ENCODE results near the gene ARF6.
"Not testable (repeated sequence)": the region's sequence is repeated elsewhere in the genome, so short reads cannot be mapped to it uniquely, and the experiment has no call there.

The ARF6 gene

DNA sequence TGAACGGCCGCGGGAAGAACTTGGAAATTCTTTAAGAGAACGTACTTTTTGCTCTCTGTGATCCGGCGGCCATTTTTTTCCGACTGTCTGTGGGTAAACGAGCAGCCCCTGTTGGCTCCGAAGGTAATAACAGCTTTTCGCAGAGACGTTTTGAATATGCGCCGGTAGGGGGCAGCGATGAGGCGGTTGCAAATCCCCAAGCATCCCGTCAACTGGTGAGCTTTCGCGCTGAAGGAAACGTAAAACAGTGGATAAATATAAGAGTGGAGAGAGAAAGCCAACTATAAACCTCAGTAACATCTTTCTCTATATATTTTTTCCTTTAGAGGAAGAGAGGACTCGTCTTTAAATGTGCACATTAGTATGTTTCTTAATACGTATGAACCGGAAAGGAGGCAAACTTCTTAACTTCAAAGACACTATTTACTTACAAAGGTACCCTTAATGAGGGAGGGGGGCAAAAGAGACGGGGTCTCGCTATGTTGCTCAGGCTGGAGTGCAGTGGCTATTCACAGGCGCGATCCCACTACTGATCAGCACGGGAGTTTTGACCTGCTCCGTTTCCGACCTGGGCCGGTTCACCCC is 30.7 kb upstream of the ARF6 start:
- Histone ChIP-seq H3K27ac (ENCODE audit: low read length) (peak overlapping the region; percentile 60), H3K4me3 (ENCODE audit: low read length) (peak overlapping the region; percentile 83), H3K9me3 (ENCODE audit: insufficient read depth, low read depth, low read length) (no peaks in the 10 kb centered on the region), H3K36me3 (ENCODE audit: insufficient read depth, low read depth, low read length) (no peaks in the 10 kb centered on the region), H3K9ac (ENCODE audit: low read depth, low read length) (peak overlapping the region; percentile 91), H3K27me3 (ENCODE audit: insufficient read depth, low read length) (no peaks in the 10 kb centered on the region), H3K4me1 (ENCODE audit: insufficient read depth, low read length) (peaks cover 3% of the 10 kb centered on the region; the same call in 1 of the 2 replicates)

DNA sequence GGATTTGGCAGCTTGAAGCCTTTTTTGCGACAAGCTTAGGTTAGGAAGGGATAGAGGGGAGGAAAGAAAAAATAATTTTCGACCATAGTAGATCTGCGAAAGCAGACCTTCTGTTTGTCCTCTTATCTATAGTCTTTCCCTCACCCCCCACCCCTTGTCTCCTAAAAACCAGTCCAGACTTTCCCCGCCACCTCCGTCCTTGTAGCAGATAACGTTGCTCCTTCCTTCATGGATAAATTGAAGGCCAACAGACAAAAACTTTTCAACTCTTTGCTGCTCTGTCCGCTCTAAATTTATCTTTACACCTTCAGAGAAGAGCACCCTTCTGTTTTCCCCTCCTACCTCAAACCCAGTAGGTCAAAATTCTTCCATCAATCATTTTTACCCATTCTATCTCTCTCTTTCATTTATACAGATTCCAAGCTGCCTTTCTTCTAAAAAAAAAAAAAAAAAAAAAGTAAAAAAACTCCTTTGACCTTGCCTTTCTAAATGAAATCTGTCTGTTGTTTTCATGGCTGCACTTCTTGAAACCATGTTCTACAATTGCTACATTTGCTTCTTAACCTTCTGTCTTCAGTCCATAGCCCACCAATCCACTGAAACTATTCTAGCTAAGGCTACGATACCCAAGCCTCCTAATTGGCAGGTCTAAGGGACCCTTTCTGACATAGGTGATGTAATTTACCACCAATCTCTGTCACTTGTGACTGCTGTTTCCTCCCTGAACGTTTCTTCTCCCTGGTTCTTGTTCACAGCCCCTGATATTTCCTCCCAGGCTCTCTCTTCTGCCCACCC is 29.2 kb upstream of the ARF6 start:
- no peaks in the 10 kb centered on the region for H3K9me3 ChIP-seq (ENCODE audit: insufficient read depth, low read depth, low read length)
- H3K27ac ChIP-seq (ENCODE audit: low read length), result no peak overlapping the region
- H3K4me3 ChIP-seq (ENCODE audit: low read length), result peak overlapping the region; percentile 82
- H3K4me1 ChIP-seq (ENCODE audit: insufficient read depth, low read length), result peaks cover 3% of the 10 kb centered on the region; the same call in 1 of the 2 replicates
- H3K27me3 ChIP-seq (ENCODE audit: insufficient read depth, low read length), result peaks cover 3% of the 10 kb centered on the region; the same call in 1 of the 2 replicates
- H3K9ac ChIP-seq (ENCODE audit: low read depth, low read length), result peak overlapping the region; percentile 88; the same call in 1 of the 2 replicates
- H3K36me3 ChIP-seq (ENCODE audit: insufficient read depth, low read depth, low read length), result no peaks in the 10 kb centered on the region

DNA sequence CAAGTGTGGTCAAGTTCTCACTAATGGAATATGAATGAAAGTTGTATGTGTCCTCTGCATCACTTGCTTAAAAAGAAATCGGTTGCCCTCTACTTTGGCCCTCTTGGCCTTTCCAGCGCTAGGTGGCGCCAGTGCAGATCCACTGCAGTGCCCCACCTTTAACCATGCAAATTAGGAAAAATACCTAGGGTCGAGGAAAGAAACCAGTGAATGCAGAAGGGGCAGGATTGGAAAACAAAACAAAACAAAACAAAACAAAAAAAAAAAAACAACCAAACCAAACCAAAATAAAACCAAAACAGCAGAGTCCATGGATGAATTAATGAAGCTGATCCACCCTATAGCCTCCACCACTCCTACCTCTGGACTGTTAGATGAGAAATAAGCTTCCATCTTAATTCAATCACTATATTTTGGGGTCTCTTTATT is 27.4 kb upstream of the ARF6 start:
- Histone ChIP-seq H3K4me3 (ENCODE audit: low read length) (no peak overlapping the region), H3K27ac (ENCODE audit: low read length) (no peak overlapping the region), H3K4me1 (ENCODE audit: insufficient read depth, low read length) (peaks cover 2% of the 10 kb centered on the region; the same call in 1 of the 2 replicates), H3K9me3 (ENCODE audit: insufficient read depth, low read depth, low read length) (no peaks in the 10 kb centered on the region), H3K27me3 (ENCODE audit: insufficient read depth, low read length) (peaks cover 4% of the 10 kb centered on the region; the same call in 1 of the 2 replicates), H3K36me3 (ENCODE audit: insufficient read depth, low read depth, low read length) (no peaks in the 10 kb centered on the region), H3K9ac (ENCODE audit: low read depth, low read length) (no peak overlapping the region)

DNA sequence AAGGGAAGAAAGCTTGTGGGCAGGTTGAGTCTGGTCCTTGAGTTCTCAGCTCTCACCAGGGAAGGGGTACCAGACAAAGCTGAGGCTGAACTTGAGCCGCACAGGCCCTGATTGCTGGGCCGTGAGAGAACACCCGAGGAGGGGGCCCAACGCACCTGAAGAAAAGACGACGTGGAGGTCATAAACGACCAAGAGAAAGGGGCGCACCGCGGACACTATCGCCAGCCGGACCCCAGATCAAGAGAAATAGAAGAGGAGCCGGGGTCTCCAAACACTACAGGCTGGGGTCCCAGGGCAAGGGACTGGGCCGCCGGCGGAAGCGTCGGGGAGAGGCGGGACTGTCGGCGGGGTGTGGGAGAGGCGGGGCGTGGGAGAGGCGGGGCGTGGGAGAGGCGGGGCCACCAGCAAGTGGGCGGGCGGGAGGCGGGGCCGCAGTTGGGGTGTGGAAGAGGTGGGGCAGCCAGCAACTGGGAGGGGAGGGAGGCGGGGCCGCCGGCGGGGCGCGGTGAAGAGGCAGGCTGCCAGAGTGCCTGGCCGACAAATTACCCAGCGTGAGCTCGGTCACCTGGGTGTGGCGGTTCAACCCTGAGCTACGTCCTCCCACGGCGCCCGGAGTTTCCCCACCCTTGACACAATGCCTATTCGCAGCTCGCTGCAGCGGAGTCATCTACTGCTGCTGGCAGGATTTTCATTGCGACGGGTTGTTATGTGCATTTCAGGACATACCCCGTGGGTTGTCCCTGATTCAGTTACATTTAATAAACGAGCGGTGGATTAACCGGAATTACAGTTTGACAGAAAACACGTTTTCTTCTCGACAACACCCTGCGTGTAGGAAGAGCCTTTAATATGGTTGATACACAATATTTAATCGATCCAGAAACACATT is 24.8 kb upstream of the ARF6 start:
- Histone ChIP-seq H3K27ac (ENCODE audit: low read length) (peak overlapping the region; percentile 97), H3K9me3 (ENCODE audit: insufficient read depth, low read depth, low read length) (no peaks in the 10 kb centered on the region), H3K36me3 (ENCODE audit: insufficient read depth, low read depth, low read length) (no peaks in the 10 kb centered on the region), H3K4me1 (ENCODE audit: insufficient read depth, low read length) (no peaks in the 10 kb centered on the region), H3K27me3 (ENCODE audit: insufficient read depth, low read length) (peaks cover 4% of the 10 kb centered on the region; the same call in 1 of the 2 replicates), H3K4me3 (ENCODE audit: low read length) (peak overlapping the region; percentile 85), H3K9ac (ENCODE audit: low read depth, low read length) (peak overlapping the region; percentile 89; the same call in 1 of the 2 replicates)

DNA sequence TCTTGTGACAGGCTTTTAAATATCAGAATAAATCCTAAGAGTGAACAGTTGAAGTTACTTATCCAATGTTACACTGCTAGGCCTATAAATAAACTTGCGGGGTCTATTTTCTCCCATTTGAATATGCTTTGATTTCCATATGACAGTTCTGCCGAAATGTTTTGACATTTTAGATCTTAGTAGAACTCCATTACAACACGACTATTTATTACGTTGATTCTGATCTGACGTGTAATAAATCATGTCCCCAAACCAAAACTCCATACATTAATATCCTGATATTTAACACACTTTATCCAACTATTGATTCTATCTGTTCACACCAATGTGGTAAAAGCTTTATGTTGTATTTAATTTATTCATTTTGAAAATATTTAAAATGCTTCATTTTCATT is 24.2 kb upstream of the ARF6 start:
- Histone ChIP-seq H3K27ac (ENCODE audit: low read length) (no peak overlapping the region), H3K9me3 (ENCODE audit: insufficient read depth, low read depth, low read length) (no peaks in the 10 kb centered on the region), H3K4me1 (ENCODE audit: insufficient read depth, low read length) (no peaks in the 10 kb centered on the region), H3K4me3 (ENCODE audit: low read length) (peak overlapping the region; percentile 75), H3K36me3 (ENCODE audit: insufficient read depth, low read depth, low read length) (no peaks in the 10 kb centered on the region), H3K27me3 (ENCODE audit: insufficient read depth, low read length) (peaks cover 4% of the 10 kb centered on the region; the same call in 1 of the 2 replicates), H3K9ac (ENCODE audit: low read depth, low read length) (peak overlapping the region; percentile 22; the same call in 1 of the 2 replicates)

DNA sequence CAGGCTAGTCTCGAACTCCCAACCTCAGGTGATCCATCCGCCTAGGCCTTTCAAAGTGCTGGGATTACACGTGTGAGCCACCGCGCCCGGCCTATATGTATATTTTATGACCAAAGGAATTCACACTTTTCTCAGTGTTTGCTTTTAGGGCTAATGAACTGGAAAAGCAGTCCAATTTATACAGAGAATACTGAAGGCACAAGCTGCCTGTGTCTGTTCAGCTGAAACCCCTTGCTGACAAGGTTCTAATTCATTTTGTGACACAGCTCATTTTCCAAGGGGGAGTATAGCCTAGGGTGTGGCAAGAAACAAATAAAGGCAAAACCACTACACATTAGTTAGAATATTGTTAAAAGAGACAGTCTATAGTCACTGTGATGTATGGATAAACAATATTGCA is 22.0 kb upstream of the ARF6 start:
- H3K9ac ChIP-seq (ENCODE audit: low read depth, low read length), result no peak overlapping the region
- H3K27me3 ChIP-seq (ENCODE audit: insufficient read depth, low read length), result peaks cover 4% of the 10 kb centered on the region; the same call in 1 of the 2 replicates
- H3K36me3 ChIP-seq (ENCODE audit: insufficient read depth, low read depth, low read length), result no peaks in the 10 kb centered on the region
- no peaks in the 10 kb centered on the region for H3K4me1 ChIP-seq (ENCODE audit: insufficient read depth, low read length)
- no peak overlapping the region for H3K4me3 ChIP-seq (ENCODE audit: low read length)
- H3K27ac ChIP-seq (ENCODE audit: low read length), result no peak overlapping the region
- H3K9me3 ChIP-seq (ENCODE audit: insufficient read depth, low read depth, low read length), result no peaks in the 10 kb centered on the region

DNA sequence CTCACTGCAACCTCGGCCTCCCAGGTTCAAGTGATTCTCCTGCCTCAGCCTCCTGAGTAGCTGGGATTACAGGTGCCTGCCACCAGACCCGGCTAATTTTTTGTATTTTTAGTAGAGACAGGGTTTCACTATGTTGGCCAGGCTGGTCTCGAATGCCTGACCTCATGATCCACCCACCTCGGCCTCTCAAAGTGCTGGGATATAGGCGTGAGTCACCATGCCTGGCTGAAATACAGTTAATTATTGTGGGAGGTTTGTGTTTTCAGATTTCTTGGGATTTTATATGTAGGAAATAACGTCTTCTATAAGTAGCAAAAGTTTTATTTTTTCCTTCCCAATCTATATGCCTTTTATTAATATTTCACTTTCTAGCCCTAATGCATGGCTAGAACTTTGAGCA is 19.3 kb upstream of the ARF6 start:
- not testable (repeated sequence) for H3K27me3 ChIP-seq (ENCODE audit: insufficient read depth, low read length); H3K4me3 ChIP-seq (ENCODE audit: low read length); H3K4me1 ChIP-seq (ENCODE audit: insufficient read depth, low read length); H3K27ac ChIP-seq (ENCODE audit: low read length); H3K9ac ChIP-seq (ENCODE audit: low read depth, low read length); H3K9me3 ChIP-seq (ENCODE audit: insufficient read depth, low read depth, low read length); H3K36me3 ChIP-seq (ENCODE audit: insufficient read depth, low read depth, low read length)

DNA sequence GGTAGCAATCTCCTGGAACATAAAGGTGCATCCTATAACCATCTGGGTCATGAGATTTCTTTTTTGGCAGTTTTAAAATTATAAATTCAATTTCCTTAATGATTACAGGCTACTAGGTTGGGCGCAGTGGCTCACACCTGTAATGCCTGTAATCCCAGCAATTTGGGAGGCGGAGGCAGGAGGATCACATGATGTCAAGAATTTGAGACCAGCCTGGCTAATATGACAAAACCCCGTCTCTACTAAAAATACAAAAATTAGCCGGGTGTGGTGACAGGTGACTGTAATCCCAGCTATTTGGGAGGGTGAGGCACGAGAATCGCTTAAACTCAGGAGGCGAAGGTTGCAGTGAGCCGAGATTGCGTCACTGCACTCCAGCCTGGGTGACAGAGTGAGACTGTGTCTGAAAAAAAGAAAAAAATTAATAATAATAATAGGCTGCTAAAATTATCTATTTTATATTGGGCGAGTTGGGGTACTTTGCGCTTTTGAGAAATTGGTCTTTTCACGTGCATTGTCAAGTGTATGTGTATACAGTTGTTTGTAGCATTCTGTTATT is 17.2 kb upstream of the ARF6 start:
- no peaks in the 10 kb centered on the region for H3K36me3 ChIP-seq (ENCODE audit: insufficient read depth, low read depth, low read length)
- H3K4me1 ChIP-seq (ENCODE audit: insufficient read depth, low read length), result no peaks in the 10 kb centered on the region
- H3K27ac ChIP-seq (ENCODE audit: low read length), result no peak overlapping the region
- H3K4me3 ChIP-seq (ENCODE audit: low read length), result no peak overlapping the region
- no peaks in the 10 kb centered on the region for H3K27me3 ChIP-seq (ENCODE audit: insufficient read depth, low read length)
- H3K9ac ChIP-seq (ENCODE audit: low read depth, low read length), result no peak overlapping the region
- H3K9me3 ChIP-seq (ENCODE audit: insufficient read depth, low read depth, low read length), result no peaks in the 10 kb centered on the region

DNA sequence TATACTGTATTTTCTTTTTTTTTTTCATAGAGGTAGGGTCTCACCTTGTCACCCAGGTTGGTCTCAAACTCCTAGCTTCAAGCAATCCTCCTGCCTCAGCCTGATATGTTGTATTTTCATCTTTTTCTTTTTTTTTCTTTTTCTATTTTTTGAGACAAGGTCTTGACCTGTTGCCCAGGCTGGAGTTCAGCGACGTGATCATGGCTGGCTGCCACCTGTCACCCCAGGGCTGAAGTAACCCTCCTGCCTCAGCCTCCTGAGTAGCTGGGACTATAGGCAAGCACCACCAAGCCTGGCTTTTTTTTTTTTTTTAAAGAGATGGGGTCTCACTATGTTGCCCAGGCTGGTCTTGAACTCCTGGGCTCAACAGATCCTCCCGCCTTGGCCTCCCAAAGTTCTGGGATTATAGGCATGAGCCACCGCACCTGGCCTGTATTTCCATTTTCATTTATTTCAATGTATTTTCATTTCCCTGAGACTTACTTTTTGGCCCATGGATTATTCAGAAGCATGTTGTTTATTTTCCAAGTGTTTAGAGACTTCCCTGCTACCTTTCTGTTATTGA is 16.2 kb upstream of the ARF6 start:
- Histone ChIP-seq H3K9ac (ENCODE audit: low read depth, low read length) (no peak overlapping the region), H3K4me1 (ENCODE audit: insufficient read depth, low read length) (no peaks in the 10 kb centered on the region), H3K4me3 (ENCODE audit: low read length) (no peak overlapping the region), H3K27me3 (ENCODE audit: insufficient read depth, low read length) (no peaks in the 10 kb centered on the region), H3K9me3 (ENCODE audit: insufficient read depth, low read depth, low read length) (no peaks in the 10 kb centered on the region), H3K27ac (ENCODE audit: low read length) (no peak overlapping the region), H3K36me3 (ENCODE audit: insufficient read depth, low read depth, low read length) (no peaks in the 10 kb centered on the region)

DNA sequence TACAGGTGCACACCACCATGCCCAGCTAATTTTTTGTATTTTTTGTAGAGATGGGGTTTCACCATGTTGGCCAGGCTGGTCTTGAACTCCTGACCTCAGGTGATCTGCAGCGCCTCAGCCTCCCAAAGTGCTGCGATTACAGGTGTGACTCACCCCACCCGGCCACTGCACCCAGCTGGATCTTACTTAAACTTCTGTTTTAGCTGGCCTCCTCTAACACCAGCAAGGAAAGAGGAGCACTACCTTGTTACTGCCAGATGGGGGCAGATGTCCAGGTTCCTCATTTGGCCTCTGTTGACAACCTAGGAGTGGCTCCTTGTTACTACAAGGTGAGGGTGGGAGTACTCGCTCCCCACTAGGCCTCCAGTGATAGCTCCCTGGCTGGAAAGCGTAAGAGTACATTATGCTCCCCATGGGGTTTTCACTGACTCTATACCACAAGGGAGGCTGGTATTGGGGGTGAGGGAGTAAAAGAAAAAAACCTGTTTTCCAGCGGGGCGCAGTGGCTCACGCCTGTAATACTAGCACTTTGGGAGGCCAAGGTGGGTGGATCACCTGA is 13.2 kb upstream of the ARF6 start:
- no peaks in the 10 kb centered on the region for H3K36me3 ChIP-seq (ENCODE audit: insufficient read depth, low read depth, low read length)
- no peaks in the 10 kb centered on the region for H3K9me3 ChIP-seq (ENCODE audit: insufficient read depth, low read depth, low read length)
- peaks cover 7% of the 10 kb centered on the region; the same call in 1 of the 2 replicates for H3K4me1 ChIP-seq (ENCODE audit: insufficient read depth, low read length)
- no peaks in the 10 kb centered on the region for H3K27me3 ChIP-seq (ENCODE audit: insufficient read depth, low read length)
- H3K27ac ChIP-seq (ENCODE audit: low read length), result no peak overlapping the region
- no peak overlapping the region for H3K4me3 ChIP-seq (ENCODE audit: low read length)
- H3K9ac ChIP-seq (ENCODE audit: low read depth, low read length), result no peak overlapping the region

All from iPS-20b (cell line).